Measurements from ENCODE around the gene ASNS. TPM values are rescaled to one million over a fixed set of nuclear protein-coding genes. Genes with fewer than 3 reads are reported as not detected.

The ASNS gene
- total and polyA plus RNA-seq, 2 of the 8 experiments (the other 6 are each of a cell fraction or from before 2014, with no cell fraction given) = 32.2 to 150 TPM

- Histone ChIP-seq H4K91ac (replicated peaks; ENCODE audit: insufficient read length, low read length) (no peak overlapping the region), H3K79me2 (ENCODE audit: control insufficient read depth in 1 of 2, insufficient read depth in 2 of 2, low read length in 2 of 2) (no peaks in the 10 kb centered on the region), H3K79me1 (ENCODE audit: low read depth, low read length) (no peaks in the 10 kb centered on the region), H2BK12ac (ENCODE audit: low read depth, low read length) (no peak overlapping the region), H3K27ac (ENCODE audit: low read depth, low read length) (no peak overlapping the region), H4K20me1 (replicated peaks in 1 of 2; ENCODE audit: control insufficient read depth in 1 of 2, insufficient read depth in 2 of 2, low read length in 2 of 2) (peaks cover 0 to 1% of the 10 kb centered on the region in 2 experiments), H3K23ac (ENCODE audit: insufficient read length) (no peak overlapping the region), H3K9me3 (ENCODE audit: insufficient read depth in 2 of 2, low read depth in 1 of 2, low read length in 1 of 2) (no peaks in the 10 kb centered on the region), H2BK15ac (ENCODE audit: low read length) (no peak overlapping the region), H3K4me1 (replicated peaks in 1 of 4; ENCODE audit: control insufficient read depth in 3 of 4, insufficient read depth in 4 of 4, low read length in 3 of 4) (no peaks in the 10 kb centered on the region), H3K14ac (ENCODE audit: insufficient read length) (no peak overlapping the region), H2BK20ac (ENCODE audit: low read length) (no peak overlapping the region), H4K5ac (ENCODE audit: insufficient read length, low read depth, low read length) (no peak overlapping the region), H4K8ac (ENCODE audit: extremely low read depth, insufficient read depth, low read length) (no peak overlapping the region), H2AK5ac (ENCODE audit: low read depth, low read length) (no peak overlapping the region), H2AFZ (ENCODE audit: low read length) (no peak overlapping the region), H3K27me3 (replicated peaks in 1 of 4; ENCODE audit: control insufficient read depth in 3 of 4, extremely low read depth in 1 of 4, insufficient read depth in 3 of 4, low read length in 3 of 4) (no peaks in the 10 kb centered on the region), H3K9ac (replicated peaks in 1 of 4; ENCODE audit: extremely low read depth in 1 of 4, low read depth in 3 of 4, low read length in 3 of 4) (no peak overlapping the region), H3K18ac (ENCODE audit: extremely low read depth, low read length) (no peak overlapping the region), H3K36me3 (ENCODE audit: control insufficient read depth in 2 of 4, insufficient read depth in 4 of 4, low read length in 3 of 4) (peaks cover 3 to 73% (median 26%) of the 10 kb centered on the region in 4 experiments; a peak in 7 of 8 replicates), H3K56ac (replicated peaks; ENCODE audit: insufficient read length, low read depth, low read length) (no peak overlapping the region), H2BK5ac (ENCODE audit: low read depth, low read length) (no peak overlapping the region), H2BK120ac (replicated peaks; ENCODE audit: low read depth, low read length) (no peak overlapping the region), H3K4me3 (ENCODE audit: extremely low read depth in 1 of 4, insufficient read depth in 2 of 4, low read depth in 3 of 4, low read length in 4 of 4) (no peak overlapping the region), H3K4me2 (ENCODE audit: insufficient read depth in 1 of 2, low read depth in 2 of 2, low read length in 2 of 2) (no peak overlapping the region), H3K23me2 (ENCODE audit: low read depth, low read length) (no peaks in the 10 kb centered on the region), H3K4ac (replicated peaks; ENCODE audit: insufficient read length, low read depth, low read length) (no peak overlapping the region)
- ChIA-PET CTCF (ENCODE audit: partially characterized antibody) (interaction anchor here (0.7 to 3.9 kb wide), 3 partner anchors 8 to 22 kb away, joined by 4 to 28 read pairs (median 10); no protein-coding TSS in a partner anchor), POLR2A (ENCODE audit: partially characterized antibody) (interaction anchor here (1.2 to 3.7 kb wide), 4 partner anchors 8 to 14 kb away, joined by 4 to 13 read pairs (median 8); partner anchors contain the start of gene ASNS)
- TF ChIP-seq POU5F1 (IDR thresholded peaks at IDR 0.05; ENCODE audit: low read depth, low read length) = no peak
- TF ChIP-seq ATF2 (IDR thresholded peaks at IDR 0.05; ENCODE audit: low read length) = no peak
- TF ChIP-seq YY1 (IDR thresholded peaks at IDR 0.05; ENCODE audit: low read depth, low read length) = no peak
- no peak for TF ChIP-seq MAFK (IDR thresholded peaks at IDR 0.05; ENCODE audit: low read depth, low read length)
- FAIRE-seq (no peak), DNase-seq (ENCODE audit: low read depth in 1 of 2, low spot score in 2 of 2) (no peak)
- WGBS, 2 experiments (ENCODE audit: extremely low coverage in 1 of 2, insufficient coverage in 1 of 2, insufficient read length in 1 of 2, insufficient replicate concordance in 2 of 2, low coverage in 1 of 2, low lambda C conversion rate in 2 of 2, missing lambda C conversion rate in 1 of 2) = 93% methylated on average over 4 of the region's 5 CpGs; no CpG with 5 or more reads in 1 of the 2 experiments
Measured at GRCh38 chr7:97857544-97857943, 14.7 kb downstream of the ASNS start.
